Skeletal muscle satellite cell (primary cell): ENCODE results near the gene OSBPL5.
"Not testable (repeated sequence)": the region's sequence is repeated elsewhere in the genome, so short reads cannot be mapped to it uniquely, and the experiment has no call there.

Source experiments
- H3K27me3 ChIP-seq: 2 replicates; pipeline ENCODE4 v1.7.0; 2013; ENCODE audit warnings: low read length; ENCODE audit not compliant: control insufficient read depth, insufficient read depth
- H3K36me3 ChIP-seq: 2 replicates; pipeline ENCODE4 v1.7.0; 2013; ENCODE audit warnings: mild to moderate bottlenecking, control low read depth, low read length; ENCODE audit not compliant: insufficient read depth
- H3K4me1 ChIP-seq: 2 replicates; pipeline ENCODE4 v1.7.0; 2013; ENCODE audit warnings: low read length; ENCODE audit not compliant: control insufficient read depth, insufficient read depth
- H3K4me2 ChIP-seq: 2 replicates; pipeline ENCODE4 v1.7.0; 2013; ENCODE audit warnings: mild to moderate bottlenecking, low read length
- H3K4me3 ChIP-seq: 2 replicates; pipeline ENCODE4 v1.7.0; 2013; ENCODE audit warnings: low read length
- H3K9ac ChIP-seq: 2 replicates; pipeline ENCODE4 v1.7.0; 2013; ENCODE audit warnings: mild to moderate bottlenecking, low read depth, low read length, moderate library complexity
- H3K9me3 ChIP-seq: replicated peaks from 2 replicates; pipeline ENCODE4 v1.7.0; 2013; ENCODE audit warnings: mild to moderate bottlenecking, control low read depth, low read length

The OSBPL5 gene

GRCh38 chr11:3080733-3081385 lies 84.3 kb downstream of the OSBPL5 start:
- no peaks in the 10 kb centered on the region for H3K4me1 ChIP-seq

GRCh38 chr11:3080104-3080503 lies 85.0 kb downstream of the OSBPL5 start:
- Histone ChIP-seq H3K36me3 (no peaks in the 10 kb centered on the region), H3K4me2 (no peak overlapping the region), H3K4me1 (no peaks in the 10 kb centered on the region), H3K9me3 (no peaks in the 10 kb centered on the region), H3K9ac (no peak overlapping the region), H3K4me3 (no peak overlapping the region), H3K27me3 (peaks cover 9% of the 10 kb centered on the region)

More at GRCh38 chr11:3080733-3081385, 84.3 kb downstream of the OSBPL5 start:
- Histone ChIP-seq H3K9ac (no peak overlapping the region), H3K9me3 (no peaks in the 10 kb centered on the region), H3K27me3 (peaks cover 10% of the 10 kb centered on the region), H3K4me2 (no peak overlapping the region), H3K4me3 (no peak overlapping the region), H3K36me3 (no peaks in the 10 kb centered on the region)

GRCh38 chr11:3077846-3078440 lies 87.2 kb downstream of the OSBPL5 start:
- H3K4me2 ChIP-seq: peak overlapping the region; percentile 44

GRCh38 chr11:3077189-3077836 lies 87.8 kb downstream of the OSBPL5 start:
- H3K9me3 ChIP-seq: no peaks in the 10 kb centered on the region
- H3K4me1 ChIP-seq: no peaks in the 10 kb centered on the region
- H3K9ac ChIP-seq: no peak overlapping the region
- H3K27me3 ChIP-seq: peaks cover 17% of the 10 kb centered on the region
- no peak overlapping the region for H3K4me3 ChIP-seq
- H3K4me2 ChIP-seq: no peak overlapping the region
- no peaks in the 10 kb centered on the region for H3K36me3 ChIP-seq

More at GRCh38 chr11:3077846-3078440, 87.2 kb downstream of the OSBPL5 start:
- no peaks in the 10 kb centered on the region for H3K9me3 ChIP-seq
- H3K4me3 ChIP-seq: no peak overlapping the region
- no peak overlapping the region for H3K9ac ChIP-seq
- peaks cover 17% of the 10 kb centered on the region for H3K27me3 ChIP-seq
- no peaks in the 10 kb centered on the region for H3K4me1 ChIP-seq
- no peaks in the 10 kb centered on the region for H3K36me3 ChIP-seq

GRCh38 chr11:3074912-3075589 lies 90.1 kb downstream of the OSBPL5 start:
- no peak overlapping the region for H3K9ac ChIP-seq
- no peaks in the 10 kb centered on the region for H3K4me1 ChIP-seq
- H3K27me3 ChIP-seq: peaks cover 17% of the 10 kb centered on the region
- no peaks in the 10 kb centered on the region for H3K9me3 ChIP-seq
- no peaks in the 10 kb centered on the region for H3K36me3 ChIP-seq
- no peak overlapping the region for H3K4me3 ChIP-seq
- H3K4me2 ChIP-seq: no peak overlapping the region

GRCh38 chr11:3073029-3073435 lies 92.1 kb downstream of the OSBPL5 start:
- no peak overlapping the region for H3K4me3 ChIP-seq
- no peak overlapping the region for H3K4me2 ChIP-seq
- H3K4me1 ChIP-seq: no peaks in the 10 kb centered on the region
- H3K9me3 ChIP-seq: no peaks in the 10 kb centered on the region
- H3K36me3 ChIP-seq: no peaks in the 10 kb centered on the region
- peaks cover 17% of the 10 kb centered on the region for H3K27me3 ChIP-seq
- no peak overlapping the region for H3K9ac ChIP-seq

- H3K9ac ChIP-seq: no peak overlapping the region
- peaks cover 10% of the 10 kb centered on the region for H3K27me3 ChIP-seq
- no peaks in the 10 kb centered on the region for H3K4me1 ChIP-seq
- H3K36me3 ChIP-seq: no peaks in the 10 kb centered on the region
- H3K4me3 ChIP-seq: no peak overlapping the region
- H3K9me3 ChIP-seq: no peaks in the 10 kb centered on the region
- no peak overlapping the region for H3K4me2 ChIP-seq
These were observed 95.7 kb downstream of the OSBPL5 start for GRCh38 chr11:3069425-3069824.

GRCh38 chr11:3066308-3066707 lies 98.8 kb downstream of the OSBPL5 start:
- H3K4me1 ChIP-seq: not testable (repeated sequence)

GRCh38 chr11:3064709-3065108 lies 100.4 kb downstream of the OSBPL5 start:
- H3K36me3 ChIP-seq, H3K9me3 ChIP-seq, H3K4me1 ChIP-seq, H3K27me3 ChIP-seq, H3K9ac ChIP-seq, H3K4me3 ChIP-seq, H3K4me2 ChIP-seq: not testable (repeated sequence)

More at GRCh38 chr11:3066308-3066707, 98.8 kb downstream of the OSBPL5 start:
- H3K36me3 ChIP-seq, H3K27me3 ChIP-seq, H3K9ac ChIP-seq, H3K4me3 ChIP-seq, H3K4me2 ChIP-seq, H3K9me3 ChIP-seq: not testable (repeated sequence)

- H3K36me3 ChIP-seq: not testable (repeated sequence)
These were observed 101.2 kb downstream of the OSBPL5 start for GRCh38 chr11:3063876-3064275.

GRCh38 chr11:3063432-3063831 lies 101.7 kb downstream of the OSBPL5 start:
- H3K4me3 ChIP-seq, H3K9ac ChIP-seq, H3K9me3 ChIP-seq, H3K4me1 ChIP-seq, H3K36me3 ChIP-seq, H3K27me3 ChIP-seq, H3K4me2 ChIP-seq: not testable (repeated sequence)

More at GRCh38 chr11:3063876-3064275, 101.2 kb downstream of the OSBPL5 start:
- H3K4me2 ChIP-seq, H3K9ac ChIP-seq, H3K27me3 ChIP-seq, H3K4me3 ChIP-seq, H3K4me1 ChIP-seq, H3K9me3 ChIP-seq: not testable (repeated sequence)
